Forelimb muscle (tissue), 1 donor: ENCODE measurements around the gene EIF5A. TPM values are rescaled to one million over a fixed set of nuclear protein-coding genes. Genes with fewer than 3 reads are reported as not detected.
A peak's percentile ranks its signal among the peaks of the same experiment; 100 is the strongest.
"Not testable (repeated sequence)": the region's sequence is repeated elsewhere in the genome, so short reads cannot be mapped to it uniquely, and the experiment has no call there.

Experiments
- DNase-seq: peaks from one replicate; pipeline ENCODE4 v3.0.0-alpha.2; 2013; ENCODE audit warnings: low read depth
- polyA plus RNA-seq: library from polyadenylated mRNA; unstranded; fragments of 120-200 nt; gene quantifications from one replicate; pipeline ENCODE4 v1.2.1, GENCODE V29; 2013; ENCODE audit not compliant: insufficient read length

Gene EIF5A
- polyA plus RNA-seq, 1 donor, result 281 TPM

- peak; percentile 71 for DNase-seq
Measured at GRCh38 chr17:7329997-7330637, 22.7 kb downstream of the EIF5A start.

GRCh38 chr17:7330638-7331015 lies 23.2 kb downstream of the EIF5A start:
- no peak for DNase-seq

- DNase-seq, result no peak
Measured at GRCh38 chr17:7332111-7332510, 24.7 kb downstream of the EIF5A start.

GRCh38 chr17:7332600-7333069 lies 25.2 kb downstream of the EIF5A start:
- not testable (repeated sequence) for DNase-seq

GRCh38 chr17:7334938-7335538 lies 27.6 kb downstream of the EIF5A start:
- DNase-seq, result no peak

- DNase-seq, result not testable (repeated sequence)
Measured at GRCh38 chr17:7335765-7336164, 28.3 kb downstream of the EIF5A start.

GRCh38 chr17:7336240-7337175 lies 29.1 kb downstream of the EIF5A start, which contains the start of gene ACAP1:
TSS of gene ACAP1 (plus strand) at chr17:7336529. CDS start at chr17:7336735, 206 bp downstream.
- no peak for DNase-seq

- not testable (repeated sequence) for DNase-seq
Measured at GRCh38 chr17:7337600-7337999, 30.2 kb downstream of the EIF5A start.

- no peak for DNase-seq
Measured at GRCh38 chr17:7340179-7340578, 32.8 kb downstream of the EIF5A start.

- no peak for DNase-seq
Measured at GRCh38 chr17:7341842-7342241, 34.4 kb downstream of the EIF5A start.

- DNase-seq, result no peak
Measured at GRCh38 chr17:7343250-7343649, 35.8 kb downstream of the EIF5A start.

- no peak for DNase-seq
Measured at GRCh38 chr17:7346761-7347614, 39.6 kb downstream of the EIF5A start.

GRCh38 chr17:7347630-7348477 lies 40.4 kb downstream of the EIF5A start:
- DNase-seq, result no peak

GRCh38 chr17:7348478-7349242 lies 41.2 kb downstream of the EIF5A start:
- no peak for DNase-seq

- DNase-seq, result no peak
Measured at GRCh38 chr17:7351665-7352502, 44.5 kb downstream of the EIF5A start, which contains the start of gene KCTD11. TSS of gene KCTD11 (plus strand) at chr17:7352162.

- DNase-seq, result no peak
Measured at GRCh38 chr17:7352503-7352889, 45.1 kb downstream of the EIF5A start.

GRCh38 chr17:7352910-7353635 lies 45.6 kb downstream of the EIF5A start:
- DNase-seq, result no peak

- DNase-seq, result no peak
Measured at GRCh38 chr17:7354262-7354843, 46.9 kb downstream of the EIF5A start.
